Measurements from ENCODE around the gene RAI2. TPM values are rescaled to one million over a fixed set of nuclear protein-coding genes. Genes with fewer than 3 reads are reported as not detected.
"Not testable (repeated sequence)": the region's sequence is repeated elsewhere in the genome, so short reads cannot be mapped to it uniquely, and the experiment has no call there.

RAI2 gene
- total and polyA plus RNA-seq, 8 donors = 14.9 to 20.6 (median 16.9) TPM

DNA sequence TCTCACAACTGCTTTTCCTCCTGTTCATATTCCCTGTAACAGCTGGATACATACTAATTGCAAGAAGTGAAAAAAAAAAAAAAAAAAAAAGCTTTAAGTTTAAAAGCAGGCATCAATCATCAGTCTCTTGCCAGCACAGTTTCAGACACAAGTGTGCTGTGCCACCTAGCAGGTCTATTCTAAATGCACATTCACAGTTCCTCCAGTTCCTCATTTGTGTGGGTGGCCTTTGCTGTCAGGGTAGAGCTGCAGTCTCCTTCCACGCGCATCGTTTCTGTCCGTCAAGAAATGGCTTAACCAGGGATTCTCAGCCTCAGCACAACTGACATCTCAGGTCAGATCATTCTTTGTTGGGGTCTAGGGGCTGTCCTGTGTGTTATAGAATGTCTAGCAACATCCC lies 62.2 kb downstream of the RAI2 start:
- intact Hi-C loops (cut with DNase I) = no loop called here
- Histone ChIP-seq H3K27me3 (no peaks in the 10 kb centered on the region), H3K4me1 (no peaks in the 10 kb centered on the region), H3K36me3 (peaks cover 0 to 3% of the 10 kb centered on the region in 2 donors), H3K27ac (no peak overlapping the region), H3K9me3 (no peaks in the 10 kb centered on the region), H3K4me3 (no peak overlapping the region)
- ATAC-seq = no peak
- DNase-seq = no peak
- TF ChIP-seq, protein P1, sequence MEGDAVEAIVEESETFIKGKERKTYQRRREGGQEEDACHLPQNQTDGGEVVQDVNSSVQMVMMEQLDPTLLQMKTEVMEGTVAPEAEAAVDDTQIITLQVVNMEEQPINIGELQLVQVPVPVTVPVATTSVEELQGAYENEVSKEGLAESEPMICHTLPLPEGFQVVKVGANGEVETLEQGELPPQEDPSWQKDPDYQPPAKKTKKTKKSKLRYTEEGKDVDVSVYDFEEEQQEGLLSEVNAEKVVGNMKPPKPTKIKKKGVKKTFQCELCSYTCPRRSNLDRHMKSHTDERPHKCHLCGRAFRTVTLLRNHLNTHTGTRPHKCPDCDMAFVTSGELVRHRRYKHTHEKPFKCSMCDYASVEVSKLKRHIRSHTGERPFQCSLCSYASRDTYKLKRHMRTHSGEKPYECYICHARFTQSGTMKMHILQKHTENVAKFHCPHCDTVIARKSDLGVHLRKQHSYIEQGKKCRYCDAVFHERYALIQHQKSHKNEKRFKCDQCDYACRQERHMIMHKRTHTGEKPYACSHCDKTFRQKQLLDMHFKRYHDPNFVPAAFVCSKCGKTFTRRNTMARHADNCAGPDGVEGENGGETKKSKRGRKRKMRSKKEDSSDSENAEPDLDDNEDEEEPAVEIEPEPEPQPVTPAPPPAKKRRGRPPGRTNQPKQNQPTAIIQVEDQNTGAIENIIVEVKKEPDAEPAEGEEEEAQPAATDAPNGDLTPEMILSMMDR (IDR thresholded peaks at IDR 0.05) = no peak

DNA sequence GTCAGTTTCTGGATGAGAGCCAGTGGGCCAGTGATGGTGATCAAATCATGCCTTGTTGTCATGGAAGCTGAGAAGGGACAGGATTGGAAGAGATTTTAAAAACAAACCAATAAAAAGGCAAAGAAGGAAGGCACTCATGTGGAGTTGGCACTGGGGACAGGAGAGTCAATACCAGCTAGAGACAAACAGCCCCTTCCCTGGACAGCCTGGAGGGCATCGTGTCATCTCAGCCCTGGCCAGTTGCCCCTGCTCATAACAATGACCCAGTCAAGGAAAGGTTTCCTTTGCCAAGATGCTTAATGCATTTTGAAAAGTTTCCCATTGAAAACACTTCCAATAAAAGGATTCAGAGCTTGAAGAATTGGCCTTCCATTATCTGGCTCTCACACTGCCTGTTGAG lies 68.3 kb downstream of the RAI2 start:
- no peak for DNase-seq
- Histone ChIP-seq H3K27me3 (no peaks in the 10 kb centered on the region), H3K4me1 (no peaks in the 10 kb centered on the region), H3K4me3 (no peak overlapping the region), H3K27ac (no peak overlapping the region), H3K36me3 (no peaks in the 10 kb centered on the region), H3K9me3 (no peaks in the 10 kb centered on the region)
- no peak for ATAC-seq
- TF ChIP-seq, protein P1 (IDR thresholded peaks at IDR 0.05) = no peak
- intact Hi-C loops (cut with DNase I) = no loop called here

DNA sequence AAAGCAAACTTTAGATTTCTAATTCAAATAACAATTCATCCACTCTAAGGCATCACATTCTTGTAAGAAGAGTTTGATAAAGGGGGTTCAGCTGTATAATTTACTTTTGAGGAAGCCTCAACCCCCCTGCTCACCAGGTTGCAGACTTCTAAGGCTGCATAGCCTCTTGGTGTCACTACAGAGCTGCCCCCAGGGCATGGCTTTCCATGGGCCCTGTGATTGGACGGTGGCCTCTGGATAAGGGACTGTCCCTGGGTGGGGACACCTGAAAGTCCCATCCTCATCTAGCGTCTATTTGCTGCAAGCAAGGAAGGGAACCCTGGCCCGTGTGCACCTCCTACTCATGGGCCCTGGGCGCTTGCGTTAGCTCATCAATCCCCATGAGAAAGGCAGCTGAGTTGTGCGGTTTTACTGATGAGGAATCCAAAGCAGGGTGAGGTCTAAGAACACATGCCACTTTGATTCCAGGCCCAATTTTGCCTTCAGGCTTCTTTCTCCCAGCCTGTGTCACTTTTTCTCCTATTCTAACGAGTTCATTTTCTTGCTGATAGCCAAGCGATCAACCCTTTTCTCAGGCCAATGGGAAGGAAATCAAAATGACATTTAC lies 72.0 kb downstream of the RAI2 start:
- ATAC-seq = peak; percentile 25
- Histone ChIP-seq H3K4me1 (no peaks in the 10 kb centered on the region), H3K9me3 (no peaks in the 10 kb centered on the region), H3K36me3 (no peaks in the 10 kb centered on the region), H3K27ac (no peak overlapping the region), H3K27me3 (no peaks in the 10 kb centered on the region), H3K4me3 (no peak overlapping the region)
- intact Hi-C loops (cut with DNase I) = no loop called here
- no peak for DNase-seq
- TF ChIP-seq, protein P1 (IDR thresholded peaks at IDR 0.05) = no peak

DNA sequence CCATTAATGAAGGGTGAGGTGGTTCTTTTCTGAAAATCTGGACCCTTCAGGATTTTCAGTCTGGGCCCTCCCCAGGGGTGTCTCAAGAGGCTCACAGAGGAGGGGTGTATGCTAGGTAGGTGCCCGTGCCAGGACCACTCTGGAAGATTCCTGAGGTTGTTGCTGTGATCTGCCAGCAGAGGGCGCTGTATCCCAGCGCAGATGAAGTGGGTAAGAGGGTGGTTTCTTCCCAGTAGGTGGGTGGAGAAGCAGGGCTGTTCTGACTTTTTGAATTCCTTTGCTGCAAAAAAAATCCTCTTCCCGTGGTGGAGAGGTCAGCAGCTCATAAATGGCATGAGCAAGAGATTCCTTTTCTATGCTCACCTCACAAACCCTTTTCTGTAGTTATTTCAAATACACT lies 72.7 kb downstream of the RAI2 start:
- H3K27me3 ChIP-seq = no peaks in the 10 kb centered on the region
- intact Hi-C loops (cut with DNase I) = no loop called here
- no peaks in the 10 kb centered on the region for H3K4me1 ChIP-seq
- H3K4me3 ChIP-seq = no peak overlapping the region
- H3K9me3 ChIP-seq = no peaks in the 10 kb centered on the region
- ATAC-seq (peak; percentile 97), DNase-seq (peak in 2 of 4 donors; percentile 15 to 60)
- H3K36me3 ChIP-seq = no peaks in the 10 kb centered on the region
- no peak overlapping the region for H3K27ac ChIP-seq
- TF ChIP-seq, protein P1 (IDR thresholded peaks at IDR 0.05) = peak; percentile 48 to 64

DNA sequence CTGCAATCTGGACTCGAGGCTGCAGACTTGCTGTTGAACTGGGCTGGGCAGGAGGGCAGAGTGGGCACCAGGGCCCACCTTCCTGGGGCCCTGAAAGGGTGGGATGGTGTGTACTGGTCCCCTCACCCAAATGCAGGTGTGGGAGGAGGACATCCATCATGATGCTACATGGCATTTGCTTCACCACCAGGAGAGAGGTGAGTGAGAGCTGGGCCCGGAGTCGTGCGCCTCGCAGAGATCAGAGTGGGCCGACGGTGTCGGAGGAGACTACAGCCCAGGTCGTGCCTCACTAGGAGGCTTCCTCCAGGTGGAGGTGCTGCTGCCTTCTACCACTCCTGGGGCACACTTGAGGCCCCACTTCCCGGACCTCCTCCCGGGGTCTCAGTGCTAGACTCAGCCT lies 73.5 kb downstream of the RAI2 start:
- H3K27ac ChIP-seq = no peak overlapping the region
- TF ChIP-seq, protein P1 (IDR thresholded peaks at IDR 0.05) = no peak
- intact Hi-C loops (cut with DNase I) = no loop called here
- H3K4me1 ChIP-seq = no peaks in the 10 kb centered on the region
- ATAC-seq = no peak
- no peak for DNase-seq
- no peak overlapping the region for H3K4me3 ChIP-seq
- no peaks in the 10 kb centered on the region for H3K36me3 ChIP-seq
- no peaks in the 10 kb centered on the region for H3K27me3 ChIP-seq
- H3K9me3 ChIP-seq = no peaks in the 10 kb centered on the region

DNA sequence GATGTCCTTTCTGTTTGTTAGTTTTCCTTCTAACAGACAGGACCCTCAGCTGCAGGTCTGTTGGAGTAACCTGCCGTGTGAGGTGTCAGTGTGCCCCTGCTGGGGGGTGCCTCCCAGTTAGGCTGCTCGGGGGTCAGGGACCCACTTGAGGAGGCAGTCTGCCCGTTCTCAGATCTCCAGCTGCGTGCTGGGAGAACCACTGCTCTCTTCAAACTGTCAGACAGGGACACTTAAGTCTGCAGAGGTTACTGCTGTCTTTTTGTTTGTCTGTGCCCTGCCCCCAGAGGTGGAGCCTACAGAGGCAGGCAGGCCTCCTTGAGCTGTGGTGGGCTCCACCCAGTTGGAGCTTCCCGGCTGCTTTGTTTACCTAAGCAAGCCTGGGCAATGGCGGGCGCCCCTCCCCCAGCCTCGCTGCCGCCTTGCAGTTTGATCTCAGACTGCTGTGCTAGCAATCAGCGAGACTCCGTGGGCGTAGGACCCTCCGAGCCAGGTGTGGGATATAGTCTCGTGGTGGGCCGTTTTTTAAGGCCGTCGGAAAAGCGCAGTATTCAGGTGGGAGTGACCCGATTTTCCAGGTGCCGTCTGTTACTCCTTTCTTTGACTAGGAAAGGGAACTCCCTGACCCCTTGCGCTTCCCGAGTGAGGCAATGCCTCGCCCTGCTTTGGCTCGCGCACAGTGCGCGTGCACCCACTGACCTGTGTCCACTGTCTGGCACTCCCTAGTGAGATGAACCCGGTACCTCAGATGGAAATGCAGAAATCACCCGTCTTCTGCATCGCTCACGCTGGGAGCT lies 74.3 kb downstream of the RAI2 start:
- H3K9me3 ChIP-seq; ATAC-seq; H3K4me1 ChIP-seq; H3K27me3 ChIP-seq; intact Hi-C loops (cut with DNase I); H3K27ac ChIP-seq; H3K36me3 ChIP-seq; DNase-seq; H3K4me3 ChIP-seq: not testable (repeated sequence)

All from left lung (tissue), 10 donors.